ENCODE measurements around the gene SMURF2. TPM values are rescaled to one million over a fixed set of nuclear protein-coding genes. Genes with fewer than 3 reads are reported as not detected.

Gene SMURF2
- 78.5 and 123 TPM in 2 replicates for total RNA-seq (ENCODE audit: low replicate concordance)

DNA sequence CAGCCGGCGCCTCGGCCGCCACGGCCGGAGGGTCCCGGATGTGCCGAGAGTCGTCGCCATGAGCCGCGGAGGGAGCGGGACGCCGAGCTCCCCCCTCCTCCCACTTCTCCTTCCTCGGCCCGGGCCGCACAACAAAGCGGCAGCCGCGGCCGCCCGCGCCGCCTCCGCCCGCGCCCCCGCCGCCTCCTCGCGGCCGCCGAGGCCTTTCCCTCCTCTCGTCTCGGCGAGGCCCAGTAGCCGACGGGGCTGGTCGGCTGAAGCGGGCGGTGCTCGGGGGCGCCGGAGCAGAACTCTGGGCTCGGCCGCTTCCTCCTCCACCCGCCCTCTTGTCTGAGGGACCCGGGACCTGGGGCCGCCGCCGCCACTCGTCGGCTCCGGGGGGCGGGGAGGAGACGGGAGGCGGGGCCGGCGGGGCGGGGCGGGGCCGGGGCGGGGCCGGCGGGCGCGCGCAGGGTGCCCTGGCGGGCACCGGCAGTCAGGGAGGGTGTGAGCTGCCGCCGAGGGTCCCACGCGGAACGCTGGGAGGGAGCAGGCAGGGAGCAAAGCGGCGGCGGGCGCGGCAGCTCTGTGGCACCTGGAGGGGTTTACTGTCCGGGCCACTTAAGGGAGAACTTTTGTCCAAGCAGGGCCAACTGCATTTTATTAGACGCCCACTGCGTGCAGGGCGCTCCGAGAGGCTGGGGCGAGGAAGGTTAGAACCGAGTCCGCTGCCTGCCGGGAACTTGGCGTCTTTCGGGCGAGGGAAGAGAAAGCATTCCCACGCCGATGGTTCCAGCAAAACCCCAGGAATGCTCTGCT, at the start of gene SMURF2:
SMURF2 (minus strand) TSS at position 332 of the 798 bp plus-strand sequence. CDS start 427 bp downstream, outside the sequence.

DNA sequence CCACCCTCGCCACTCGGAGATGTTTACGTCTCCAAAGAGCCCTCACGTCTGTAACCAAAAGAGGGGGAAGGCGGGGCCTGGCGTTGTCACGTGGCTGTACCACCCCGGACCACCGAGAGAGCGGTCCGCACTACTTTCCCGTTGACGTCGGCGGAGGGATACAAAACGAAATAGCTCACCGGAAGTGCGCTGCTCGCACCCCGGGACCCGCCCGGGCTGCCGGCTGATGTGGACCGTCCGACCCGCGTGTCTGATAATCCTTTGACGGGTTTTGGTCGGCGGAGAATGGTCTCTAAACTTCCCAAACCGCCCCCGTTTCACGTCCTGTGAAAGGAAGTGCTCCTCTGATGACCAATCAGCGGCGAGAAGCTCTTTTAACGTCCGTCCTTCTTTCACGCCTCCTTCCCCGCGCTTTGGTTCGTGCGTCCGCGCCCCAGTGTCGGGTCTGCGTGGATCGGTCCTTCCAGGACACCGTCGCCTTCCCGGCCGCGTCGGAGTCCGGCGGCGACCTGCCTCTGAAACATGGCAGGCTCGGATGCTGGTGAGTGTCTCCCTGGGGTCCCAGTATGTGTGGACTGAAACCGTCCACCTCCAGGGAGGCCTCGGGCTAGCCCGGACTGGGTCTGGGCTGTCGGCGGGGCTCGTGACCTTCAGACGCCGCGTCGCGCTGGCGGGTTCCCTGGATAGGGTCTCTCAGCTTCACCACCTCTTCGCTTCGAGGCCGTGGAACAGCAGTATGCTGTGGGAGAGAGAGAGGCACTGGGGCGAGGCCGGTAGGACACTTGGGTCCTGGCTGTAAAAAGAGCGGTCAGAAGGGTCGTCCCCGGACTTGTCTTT, 155.3 kb downstream of the SMURF2 start, which contains the start of gene CEP95:
CEP95 (plus strand) TSS at position 402 of the 837 bp plus-strand sequence; CDS start at position 523, 121 bp downstream.

DNA sequence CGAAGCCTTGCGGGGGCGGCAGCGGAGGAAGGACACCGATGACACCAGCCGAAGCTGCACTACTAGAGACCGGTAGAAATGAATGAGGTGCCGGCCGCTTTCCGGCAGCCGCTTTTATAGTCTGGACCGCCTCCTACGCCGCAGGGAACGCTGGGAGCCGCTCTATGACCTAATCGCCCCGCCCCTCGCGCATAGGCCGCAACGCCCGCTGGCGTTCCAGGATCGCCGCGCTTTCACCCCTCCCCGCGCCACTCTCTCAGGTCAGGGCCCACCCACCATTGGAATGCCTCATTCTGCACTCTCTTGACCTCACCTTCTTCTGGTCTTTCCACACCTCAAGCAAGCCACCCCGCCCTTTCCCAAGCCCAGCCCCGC, 155.9 kb downstream of the SMURF2 start, which contains the start of gene DDX5:
DDX5 (minus strand) TSS at position 89 of the 375 bp plus-strand sequence. CDS start 170 bp downstream, outside the sequence.

DNA sequence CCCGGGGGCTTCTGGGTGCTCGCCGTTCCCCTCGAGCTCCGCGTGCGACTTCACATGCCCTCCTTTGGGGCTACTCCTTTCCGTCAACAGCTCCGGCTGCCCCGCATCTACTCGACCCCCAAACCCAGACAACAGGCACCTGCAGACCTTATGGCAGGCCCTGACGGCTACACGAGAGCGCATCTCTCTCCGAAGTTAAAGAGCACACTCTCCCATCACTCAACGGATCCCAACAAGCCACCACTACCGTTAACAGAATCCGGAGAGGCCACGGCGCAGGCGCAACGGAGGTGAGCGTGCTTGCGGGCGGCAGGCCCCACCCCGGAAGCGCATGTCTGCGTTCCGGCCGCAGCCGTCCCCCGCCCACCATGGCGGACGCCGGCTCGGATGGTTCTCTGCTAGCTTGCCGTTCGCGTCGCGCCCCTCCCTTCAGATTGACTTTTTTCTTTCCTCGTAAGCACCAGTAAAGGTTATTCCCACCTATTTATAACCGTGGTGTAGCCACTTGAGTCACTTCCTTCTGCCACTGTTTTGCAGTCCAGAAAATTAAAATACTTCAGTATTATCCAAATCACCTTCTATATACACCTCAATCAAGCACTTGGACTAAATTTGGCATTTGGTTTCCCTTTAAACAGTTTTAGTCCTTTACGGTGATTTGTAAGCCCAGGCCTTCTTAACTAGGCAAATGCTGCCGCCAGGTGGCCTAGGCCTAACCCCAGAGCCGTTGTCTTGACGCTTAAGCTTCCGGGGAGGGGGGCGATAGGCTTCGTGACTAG, 165.1 kb downstream of the SMURF2 start, which contains the start of gene POLG2:
POLG2 (minus strand) TSS at position 269 of the 779 bp plus-strand sequence; CDS start at position 183, 86 bp downstream.

Other genes with a start within 250 kb of the SMURF2 start
- 5.0 and 6.2 TPM in 2 replicates for gene MILR1, start 213.2 kb downstream of the SMURF2 start, total RNA-seq (ENCODE audit: low replicate concordance)
- gene POLG2, start 165.3 kb downstream of the SMURF2 start, total RNA-seq (ENCODE audit: low replicate concordance), result 7.4 and 22.0 TPM in 2 replicates
- 192 and 341 TPM in 2 replicates for gene DDX5, start 156.0 kb downstream of the SMURF2 start, total RNA-seq (ENCODE audit: low replicate concordance)
- gene CEP95, start 155.3 kb downstream of the SMURF2 start, total RNA-seq (ENCODE audit: low replicate concordance), result 16.9 and 27.1 TPM in 2 replicates